ENCODE data around the gene OR2C1. TPM values are rescaled to one million over a fixed set of nuclear protein-coding genes. Genes with fewer than 3 reads are reported as not detected.

Gene OR2C1
- total RNA-seq: under 1 TPM in 2 of 6 donors, not detected in 4; 0.39 to 0.46 TPM

DNA sequence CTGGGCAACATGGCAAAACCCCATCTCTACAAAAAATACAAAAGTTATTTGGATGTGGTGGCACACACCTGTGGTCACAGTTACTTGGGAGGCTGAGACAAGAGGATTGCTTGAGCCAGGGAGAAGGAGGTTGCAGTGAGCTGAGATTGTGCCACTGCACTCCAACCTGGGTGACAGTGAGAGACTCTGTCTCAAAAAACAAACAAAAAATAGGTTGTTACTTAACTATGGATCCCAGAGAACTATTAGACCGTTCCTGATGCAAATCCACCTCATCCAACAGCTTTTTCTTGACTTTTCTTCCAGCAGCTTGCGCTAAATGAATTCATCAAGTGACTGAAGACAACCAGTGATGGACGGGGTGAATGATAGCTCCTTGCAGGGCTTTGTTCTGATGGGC lies at the start of gene OR2C1:
Gene OR2C1, plus strand, starts transcription at position 301 of the 400 bp plus-strand sequence. Its CDS starts 52 bp downstream, at position 353.
- H3K4me3 ChIP-seq: no peak within 1 kb of the TSS
- H3K4me1 ChIP-seq: no peaks in the 10 kb centered on the region
- WGBS, 2 donors: 69 to 76% methylated on average over 3 of the region's 3 CpGs
- TF ChIP-seq POLR2AphosphoS5 (IDR thresholded peaks at IDR 0.05): no peak
- TF ChIP-seq EP300 (IDR thresholded peaks at IDR 0.05): no peak
- TF ChIP-seq, protein P1, sequence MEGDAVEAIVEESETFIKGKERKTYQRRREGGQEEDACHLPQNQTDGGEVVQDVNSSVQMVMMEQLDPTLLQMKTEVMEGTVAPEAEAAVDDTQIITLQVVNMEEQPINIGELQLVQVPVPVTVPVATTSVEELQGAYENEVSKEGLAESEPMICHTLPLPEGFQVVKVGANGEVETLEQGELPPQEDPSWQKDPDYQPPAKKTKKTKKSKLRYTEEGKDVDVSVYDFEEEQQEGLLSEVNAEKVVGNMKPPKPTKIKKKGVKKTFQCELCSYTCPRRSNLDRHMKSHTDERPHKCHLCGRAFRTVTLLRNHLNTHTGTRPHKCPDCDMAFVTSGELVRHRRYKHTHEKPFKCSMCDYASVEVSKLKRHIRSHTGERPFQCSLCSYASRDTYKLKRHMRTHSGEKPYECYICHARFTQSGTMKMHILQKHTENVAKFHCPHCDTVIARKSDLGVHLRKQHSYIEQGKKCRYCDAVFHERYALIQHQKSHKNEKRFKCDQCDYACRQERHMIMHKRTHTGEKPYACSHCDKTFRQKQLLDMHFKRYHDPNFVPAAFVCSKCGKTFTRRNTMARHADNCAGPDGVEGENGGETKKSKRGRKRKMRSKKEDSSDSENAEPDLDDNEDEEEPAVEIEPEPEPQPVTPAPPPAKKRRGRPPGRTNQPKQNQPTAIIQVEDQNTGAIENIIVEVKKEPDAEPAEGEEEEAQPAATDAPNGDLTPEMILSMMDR (IDR thresholded peaks at IDR 0.05): no peak
- no peak for TF ChIP-seq POLR2A (IDR thresholded peaks at IDR 0.05)
- no peaks in the 10 kb centered on the region for H3K27me3 ChIP-seq
- DNase-seq: no peak
- H3K27ac ChIP-seq: no peak within 1 kb of the TSS
- H3K36me3 ChIP-seq: no peaks in the 10 kb centered on the region
- no peak for ATAC-seq (ENCODE audit: low FRiP score in 2 of 2)
- H3K9me3 ChIP-seq: no peaks in the 10 kb centered on the region

DNA sequence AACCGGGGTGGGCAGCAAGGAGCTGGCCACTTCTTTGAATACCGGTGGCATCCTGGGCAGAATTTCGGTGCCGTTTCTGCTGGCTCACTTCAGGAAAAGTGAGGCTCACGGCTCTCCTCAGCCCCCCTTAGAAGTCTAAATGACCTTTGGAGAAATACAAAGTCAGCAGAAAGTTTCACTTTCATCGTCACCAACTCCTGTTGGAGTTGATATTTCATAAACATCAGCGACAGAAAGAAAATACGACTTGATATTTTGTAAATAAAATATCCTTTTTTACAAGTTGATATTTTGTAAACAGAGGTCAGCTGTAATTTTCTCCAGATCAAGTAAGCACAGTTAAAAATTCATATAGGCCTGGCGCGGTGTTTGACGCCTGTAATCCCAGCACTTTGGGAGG lies 49.6 kb upstream of the OR2C1 start:
- TF ChIP-seq EP300 (IDR thresholded peaks at IDR 0.05): no peak
- TF ChIP-seq POLR2AphosphoS5 (IDR thresholded peaks at IDR 0.05): no peak
- no peak for TF ChIP-seq POLR2A (IDR thresholded peaks at IDR 0.05)
- TF ChIP-seq, protein P1 (IDR thresholded peaks at IDR 0.05): no peak
- Histone ChIP-seq H3K27ac (peak overlapping the region; percentile 85 to 93 (median 90)), H3K27me3 (no peaks in the 10 kb centered on the region), H3K4me1 (peaks cover 0 to 22% (median 8%) of the 10 kb centered on the region in 4 donors), H3K36me3 (peaks cover 8 to 37% (median 20%) of the 10 kb centered on the region in 4 donors), H3K9me3 (peaks cover 8 to 79% (median 69%) of the 10 kb centered on the region in 4 donors), H3K4me3 (peak overlapping the region; percentile 46 to 72 (median 67))
- DNase-seq: no peak
- 54 to 68% methylated on average over 11 of the region's 11 CpGs for WGBS, 2 donors
- ATAC-seq (ENCODE audit: low FRiP score in 2 of 2): no peak

DNA sequence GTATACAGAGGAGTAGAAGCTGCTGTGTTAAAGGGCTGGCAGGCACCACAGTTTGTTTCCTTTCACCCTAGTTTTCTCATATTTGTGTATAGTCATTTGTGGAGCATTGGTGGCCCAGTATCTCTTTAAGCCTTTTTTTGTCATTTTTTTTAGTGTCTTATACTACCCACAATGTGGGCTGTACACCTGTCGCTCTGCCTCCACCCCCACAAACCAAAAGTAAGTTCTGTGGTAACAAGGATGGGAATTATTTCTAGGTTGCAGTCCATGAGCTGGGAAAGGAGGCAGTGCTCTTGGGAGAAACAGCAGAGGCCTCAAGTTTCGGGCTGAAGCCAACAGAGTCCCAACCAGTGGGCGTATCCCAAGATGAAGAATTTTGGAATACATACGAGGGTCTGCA lies 44.2 kb upstream of the OR2C1 start:
- 96 to 98% methylated on average over 4 of the region's 4 CpGs for WGBS, 2 donors
- TF ChIP-seq EP300 (IDR thresholded peaks at IDR 0.05): no peak
- TF ChIP-seq, protein P1 (IDR thresholded peaks at IDR 0.05): no peak
- no peak for TF ChIP-seq POLR2AphosphoS5 (IDR thresholded peaks at IDR 0.05)
- no peak for TF ChIP-seq POLR2A (IDR thresholded peaks at IDR 0.05)
- peaks cover 20 to 100% (median 95%) of the 10 kb centered on the region in 4 donors for H3K9me3 ChIP-seq
- DNase-seq (no peak), ATAC-seq (ENCODE audit: low FRiP score in 2 of 2) (no peak)
- peaks cover 0 to 1% (median 0%) of the 10 kb centered on the region in 4 donors for H3K4me1 ChIP-seq
- no peak overlapping the region for H3K4me3 ChIP-seq
- peaks cover 8 to 66% (median 41%) of the 10 kb centered on the region in 4 donors for H3K36me3 ChIP-seq
- no peaks in the 10 kb centered on the region for H3K27me3 ChIP-seq
- H3K27ac ChIP-seq: no peak overlapping the region

DNA sequence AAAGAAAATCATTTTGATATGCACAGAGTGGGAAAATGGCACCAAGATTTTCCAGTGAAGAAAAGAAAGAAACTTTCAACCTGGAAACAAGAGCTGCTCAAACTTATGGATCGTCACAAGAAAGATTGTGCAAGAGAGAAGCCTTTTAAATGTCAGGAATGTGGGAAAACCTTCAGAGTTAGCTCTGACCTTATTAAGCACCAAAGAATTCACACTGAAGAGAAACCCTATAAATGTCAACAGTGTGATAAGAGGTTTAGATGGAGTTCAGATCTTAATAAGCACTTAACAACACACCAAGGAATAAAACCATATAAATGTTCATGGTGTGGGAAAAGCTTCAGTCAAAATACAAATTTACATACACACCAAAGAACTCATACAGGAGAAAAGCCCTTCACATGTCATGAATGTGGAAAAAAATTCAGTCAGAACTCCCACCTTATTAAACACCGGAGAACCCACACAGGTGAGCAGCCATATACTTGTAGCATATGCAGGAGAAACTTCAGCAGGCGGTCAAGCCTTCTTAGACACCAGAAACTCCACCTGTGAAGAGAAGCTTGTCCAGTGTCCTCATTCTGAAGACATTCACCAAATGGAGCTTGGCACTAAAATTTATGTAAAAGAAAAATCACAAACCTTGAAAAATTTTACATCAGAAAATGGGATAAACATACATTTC lies 38.2 kb upstream of the OR2C1 start:
- WGBS, 2 donors: 92 to 95% methylated on average over 3 of the region's 3 CpGs
- DNase-seq: no peak
- ATAC-seq (ENCODE audit: low FRiP score in 2 of 2): no peak

More for the DNA sequence above, 38.2 kb upstream of the OR2C1 start:
- Histone ChIP-seq H3K4me3 (no peak overlapping the region), H3K27ac (no peak overlapping the region), H3K4me1 (no peaks in the 10 kb centered on the region), H3K27me3 (no peaks in the 10 kb centered on the region), H3K36me3 (peaks cover 14 to 52% (median 36%) of the 10 kb centered on the region in 4 donors), H3K9me3 (peaks cover 57 to 100% (median 98%) of the 10 kb centered on the region in 4 donors)
- TF ChIP-seq, protein P1 (IDR thresholded peaks at IDR 0.05): no peak
- TF ChIP-seq POLR2A (IDR thresholded peaks at IDR 0.05) (no peak), POLR2AphosphoS5 (IDR thresholded peaks at IDR 0.05) (no peak)
